NCI-H345 treated with DMSO at 0.1 percent for 48 hours (cell line): ENCODE results near the gene THBS4.

Experiments
- DNase-seq: peaks from one replicate; lab custom pipeline; 2025; ENCODE audit not compliant: unreplicated experiment; lab: John Stamatoyannopoulos, UW

THBS4 gene

GRCh38 chr5:80034962-80035821 lies at the start of gene THBS4:
Gene THBS4, plus strand, starts transcription at chr5:80035348. Its CDS starts 190 bp downstream, at chr5:80035538.
- DNase-seq = no peak

DNA sequence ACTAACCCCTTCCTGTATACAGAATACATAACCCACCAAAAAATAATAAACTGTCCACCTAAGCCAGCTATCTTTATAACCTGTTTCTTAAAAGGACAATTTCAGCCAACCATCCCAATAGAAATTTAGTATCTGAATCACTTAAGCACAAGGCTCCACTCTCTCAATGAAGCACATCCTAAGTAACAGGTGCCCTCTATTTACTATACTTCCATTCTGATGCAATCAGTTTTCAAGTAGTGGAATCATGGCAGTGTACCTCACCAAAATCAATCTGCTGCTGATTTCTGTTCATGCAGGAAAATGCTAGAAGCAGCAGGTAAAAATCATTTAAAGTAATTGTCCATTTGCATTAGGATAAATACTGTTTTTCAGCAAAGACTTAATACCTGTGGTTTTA lies 48.9 kb upstream of the THBS4 start:
- no peak for DNase-seq

- DNase-seq = no peak
These were observed 44.9 kb upstream of the THBS4 start for GRCh38 chr5:79990205-79990597.

DNA sequence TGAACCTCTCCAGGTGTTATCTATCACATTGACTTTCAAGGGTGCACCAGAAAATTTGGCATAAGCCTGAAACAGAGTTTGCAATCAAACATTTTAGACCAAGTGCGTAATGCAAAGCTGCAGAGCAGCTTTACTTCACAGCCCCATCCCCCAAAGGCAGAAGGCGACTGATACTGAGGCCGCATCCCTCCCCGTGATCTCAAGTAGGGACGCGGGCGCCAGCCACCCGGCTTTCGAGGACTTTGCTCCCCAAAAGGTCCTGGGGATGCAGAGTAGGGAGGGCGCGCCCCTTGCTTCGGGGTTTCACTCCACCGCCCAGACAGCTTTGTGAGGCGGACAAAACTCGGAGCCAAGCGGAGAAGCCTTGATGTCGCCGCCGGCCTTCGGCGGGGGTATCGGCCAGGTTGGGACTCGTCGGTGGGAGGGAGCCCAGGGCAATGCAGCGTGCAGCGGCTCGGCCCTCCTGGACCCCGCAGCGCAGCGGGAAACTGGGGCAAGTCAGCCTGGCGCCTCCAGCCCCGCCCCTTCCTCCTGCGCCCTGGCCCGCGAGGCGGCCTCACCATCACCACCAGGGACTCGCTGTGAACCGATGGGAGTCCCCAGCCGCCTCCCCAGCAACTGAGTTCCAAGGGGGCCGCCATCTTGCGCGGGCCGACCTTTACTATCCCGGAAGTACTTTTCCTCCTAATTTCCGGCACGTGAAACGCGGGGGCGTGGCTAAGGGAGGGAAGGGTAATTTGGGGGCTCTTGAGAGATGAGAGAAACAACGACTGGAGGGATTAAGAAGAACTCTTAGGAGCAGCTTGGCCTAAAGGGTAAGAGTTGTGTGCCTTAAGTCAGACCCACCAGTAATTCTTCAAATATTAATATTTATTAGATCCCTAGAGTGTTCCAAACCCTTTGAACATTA lies 44.3 kb upstream of the THBS4 start, which contains the start of gene MTX3:
MTX3 (minus strand) TSS at position 665 of the 910 bp plus-strand sequence; CDS start at position 641, 24 bp downstream.
- DNase-seq = peak; percentile 69

DNA sequence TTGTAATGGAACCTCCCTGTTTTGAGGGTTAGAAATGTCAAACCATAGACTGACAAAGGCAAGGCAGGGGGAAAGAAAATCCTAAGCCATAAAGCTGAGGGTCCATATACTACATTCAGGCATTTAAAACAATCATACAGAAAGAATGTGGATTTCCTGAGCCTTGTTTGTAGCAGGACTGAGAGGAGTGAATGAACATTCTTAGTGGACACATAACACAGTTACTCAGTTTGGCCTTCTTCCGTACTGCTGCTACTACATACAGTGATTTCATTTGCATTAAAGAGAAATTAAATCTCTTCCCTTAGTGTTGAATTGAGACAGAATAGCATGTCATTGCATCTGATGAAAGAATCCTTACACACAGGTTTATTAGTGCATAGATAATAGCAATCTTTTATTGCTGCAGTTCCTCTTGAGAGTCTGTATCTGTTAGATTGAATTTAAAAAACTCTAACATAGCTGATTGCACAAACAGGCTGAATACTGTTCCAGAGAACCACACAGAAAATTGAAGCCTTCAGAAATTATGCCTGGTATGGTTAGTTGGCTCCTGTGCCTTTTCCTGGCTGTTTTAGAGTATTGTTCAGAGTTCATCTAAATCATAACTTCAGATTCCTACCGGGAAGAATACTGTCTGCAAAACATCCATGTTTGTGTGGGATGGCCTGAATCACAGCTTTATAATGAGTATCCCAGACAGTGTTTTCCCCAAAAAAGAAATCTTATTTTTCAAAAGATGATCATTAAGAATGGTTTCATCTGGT lies 42.1 kb upstream of the THBS4 start:
- DNase-seq = no peak

DNA sequence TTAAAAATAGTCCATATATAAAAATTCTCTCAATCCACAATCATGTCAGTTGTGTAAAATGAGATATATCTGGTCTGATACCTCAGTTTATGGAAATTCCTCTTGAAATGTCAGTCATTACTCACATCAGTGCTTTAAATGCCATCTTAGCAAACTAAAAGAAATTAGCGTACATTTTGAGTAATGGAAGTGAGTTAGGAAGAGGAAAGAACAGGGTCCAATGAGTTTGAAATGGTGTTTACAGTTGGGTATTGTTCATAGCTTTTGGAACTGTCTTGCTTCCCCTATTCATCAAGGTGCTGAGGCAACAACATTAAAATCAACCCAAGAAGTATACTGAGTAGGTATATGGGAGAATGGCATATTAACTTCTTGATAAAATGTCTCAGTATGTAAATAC lies 35.4 kb upstream of the THBS4 start:
- no peak for DNase-seq

DNA sequence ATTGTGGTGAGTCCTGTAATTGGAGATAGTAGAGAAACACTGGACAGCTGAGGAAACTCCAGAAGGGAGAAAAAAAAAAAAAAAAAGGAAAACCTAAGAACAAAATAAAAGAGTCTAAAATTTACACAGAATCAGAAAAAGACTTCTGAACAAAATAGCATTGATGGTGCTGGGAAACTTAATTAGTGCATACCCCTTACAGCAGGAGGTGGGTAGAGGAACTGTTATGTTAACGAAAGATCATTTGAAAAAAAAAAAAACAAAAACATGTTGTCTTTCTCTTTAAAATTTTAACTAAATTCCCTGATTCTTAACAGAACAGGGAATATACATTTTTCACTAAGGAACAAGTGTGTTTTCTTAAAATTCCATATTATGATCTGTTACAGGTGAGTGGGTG lies 32.5 kb upstream of the THBS4 start:
- no peak for DNase-seq

GRCh38 chr5:80008995-80009765 lies 26.0 kb upstream of the THBS4 start:
- no peak for DNase-seq

DNA sequence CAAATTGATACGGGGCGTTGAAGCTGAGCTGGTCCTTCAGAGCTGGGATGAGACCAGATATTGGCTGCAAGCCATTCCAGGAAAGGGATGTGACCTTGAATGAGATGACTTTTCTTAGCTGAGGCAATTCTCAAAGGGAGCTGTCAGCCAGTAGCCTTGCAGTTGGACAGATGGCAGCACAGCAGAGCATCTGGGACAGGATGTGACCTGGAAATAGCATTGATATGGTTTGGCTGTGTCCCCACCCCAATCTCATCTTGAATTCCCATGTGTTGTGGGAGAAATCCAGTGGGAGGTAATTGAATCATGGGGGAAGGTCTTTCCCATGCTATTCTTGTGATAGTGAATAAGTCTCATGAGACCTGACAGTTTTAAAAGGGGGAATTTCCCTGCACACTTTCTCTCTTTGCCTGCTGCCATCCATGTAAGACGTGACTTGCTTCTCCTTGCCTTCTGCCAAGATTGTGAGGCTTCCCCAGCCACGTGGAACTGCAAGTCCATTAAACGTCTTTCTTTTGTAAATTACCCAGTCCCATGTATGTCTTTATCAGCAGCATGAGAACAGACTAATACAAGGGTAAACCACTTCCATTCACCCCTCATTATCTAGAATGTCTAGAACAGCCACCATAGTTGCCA lies 24.3 kb upstream of the THBS4 start:
- DNase-seq = no peak

- DNase-seq = no peak
These were observed 10.1 kb upstream of the THBS4 start for GRCh38 chr5:80025069-80025468.

DNA sequence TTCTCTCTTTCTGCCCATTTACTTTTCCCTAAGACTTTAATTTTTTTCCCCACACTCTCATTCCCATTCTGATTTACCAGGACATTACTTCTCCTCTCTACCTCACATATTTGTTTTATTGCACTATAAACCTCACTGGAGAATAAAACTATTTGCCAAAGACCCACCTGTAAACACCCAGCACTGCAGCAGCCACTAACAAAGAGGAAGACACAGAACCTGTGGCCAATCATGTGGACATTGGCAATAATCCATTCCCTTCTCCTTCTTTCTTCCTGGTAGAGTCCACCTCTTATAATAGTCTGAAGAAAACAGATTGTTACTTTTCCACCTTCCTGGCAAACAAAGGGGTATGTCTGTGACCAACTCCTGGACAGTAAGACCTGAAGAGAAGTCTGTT lies 8.3 kb upstream of the THBS4 start:
- no peak for DNase-seq

- no peak for DNase-seq
These were observed 4.0 kb upstream of the THBS4 start for GRCh38 chr5:80031109-80031508.

DNA sequence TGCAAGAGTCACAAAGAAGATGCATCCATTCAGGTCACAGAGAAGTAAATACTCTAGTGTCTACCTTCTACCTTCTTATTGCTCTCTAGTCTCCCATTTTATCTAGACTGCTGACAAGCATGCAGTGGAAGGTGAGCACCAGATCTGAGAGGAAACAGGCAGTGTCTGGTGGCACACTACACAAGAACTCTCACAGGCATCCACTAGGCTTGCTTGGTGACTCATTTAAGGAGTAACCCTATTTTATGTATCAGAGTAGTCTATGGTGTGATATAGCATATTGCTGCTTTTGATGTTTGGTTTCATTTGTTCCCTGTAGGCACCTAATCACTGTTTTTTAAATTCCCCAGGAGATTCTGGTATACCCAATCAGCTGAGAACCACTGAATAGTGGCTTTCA lies 1.6 kb upstream of the THBS4 start:
- no peak for DNase-seq

- no peak for DNase-seq
These were observed 589 bp upstream of the THBS4 start for GRCh38 chr5:80034559-80034958.

- DNase-seq = no peak
These were observed 691 bp downstream of the THBS4 start for GRCh38 chr5:80035839-80036238.

- DNase-seq = no peak
These were observed 1.5 kb downstream of the THBS4 start for GRCh38 chr5:80036615-80037014.

- no peak for DNase-seq
These were observed 2.2 kb downstream of the THBS4 start for GRCh38 chr5:80037366-80037765.

DNA sequence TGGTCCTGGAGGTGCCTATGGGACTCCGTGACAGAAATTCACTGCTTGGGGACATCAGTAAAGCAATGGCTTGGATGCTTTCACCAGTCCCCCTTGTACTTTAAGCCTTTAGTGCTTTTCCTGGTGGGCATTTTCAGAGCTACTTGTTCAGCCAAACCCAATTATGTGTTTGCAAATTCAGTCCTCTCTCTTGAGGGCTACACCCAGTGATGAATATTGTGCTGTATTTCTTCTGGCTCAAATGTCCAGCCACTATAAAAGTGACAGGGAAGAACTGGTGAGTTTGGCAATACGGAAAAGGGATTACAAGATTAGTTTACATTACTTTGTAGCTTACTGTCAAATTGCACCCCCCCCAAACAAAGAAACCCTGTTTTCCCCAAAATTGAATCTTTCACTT lies 4.5 kb downstream of the THBS4 start:
- DNase-seq = no peak

DNA sequence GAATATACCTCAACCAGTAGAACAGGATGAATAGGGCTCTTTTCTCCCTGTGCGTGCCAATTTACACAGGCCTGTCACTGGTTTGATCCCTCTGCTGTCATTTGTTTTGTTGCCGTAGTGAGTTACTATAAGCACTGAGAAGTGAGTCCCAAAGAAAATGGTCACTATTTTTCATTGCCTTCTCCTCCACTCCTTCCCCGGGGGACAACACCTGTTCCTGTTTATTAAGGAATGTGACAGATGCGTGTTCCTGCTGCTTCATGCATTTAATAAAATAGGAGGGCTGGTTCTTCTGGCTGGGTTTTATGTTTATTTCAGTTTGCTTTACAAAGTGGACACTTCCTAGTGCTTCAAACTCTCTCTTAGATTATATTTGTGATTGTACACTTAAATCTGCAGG lies 6.4 kb downstream of the THBS4 start:
- DNase-seq = no peak

DNA sequence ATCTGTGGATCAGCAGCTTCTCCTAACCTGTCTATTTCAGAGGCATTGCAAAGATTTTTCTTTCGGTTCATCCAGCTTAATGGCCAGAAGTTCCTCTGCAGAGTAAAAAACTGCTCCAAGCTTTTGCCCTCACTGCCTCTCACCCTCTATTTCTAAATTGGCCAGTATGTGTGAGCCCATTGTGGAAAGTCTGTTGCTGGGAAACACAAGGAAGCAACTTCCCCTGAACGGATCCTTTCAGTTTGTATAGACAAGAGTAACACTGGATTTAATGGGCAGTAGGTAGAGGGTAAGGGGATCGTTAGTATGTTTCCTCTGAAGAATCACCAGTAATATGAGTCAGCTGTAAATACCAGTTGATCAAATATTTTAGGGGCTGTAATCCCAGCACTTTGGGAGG lies 7.2 kb downstream of the THBS4 start:
- DNase-seq = no peak
